Skin epidermis (tissue), 12 donors: ENCODE data around the gene PRPSAP2.
A peak's percentile ranks its signal among the peaks of the same experiment; 100 is the strongest.
"Not testable (repeated sequence)": the region's sequence is repeated elsewhere in the genome, so short reads cannot be mapped to it uniquely, and the experiment has no call there.

ENCODE experiments used
- H3K27ac ChIP-seq, 21 experiments: fragments of 200-600 bp; sonication (generic) in 11 of 21; one replicate each; pipeline ENCODE4 v1.5.0; 2020; ENCODE audit warnings: mild to moderate bottlenecking in 3 of 21, inconsistent platforms in 2 of 21, moderate library complexity in 2 of 21
- H3K4me3 ChIP-seq, 7 experiments: fragments of 200-600 bp; sonication (generic) in 2 of 7; one replicate each; pipeline ENCODE4 v1.5.0; 2020; ENCODE audit warnings: inconsistent platforms in 2 of 7, mild to moderate bottlenecking in 2 of 7, moderate library complexity in 1 of 7

Gene PRPSAP2

GRCh38 chr17:18857864-18858566, at the start of gene PRPSAP2:
TSS of gene PRPSAP2 (plus strand) at chr17:18858131. CDS start at chr17:18865834, 7,703 bp downstream.
- Histone ChIP-seq H3K27ac (peak within 1 kb of the TSS; percentile 82 to 99 (median 94)), H3K4me3 (peak within 1 kb of the TSS; percentile 77 to 100 (median 95))

- not testable (repeated sequence) for H3K4me3 ChIP-seq, H3K27ac ChIP-seq
Observed at GRCh38 chr17:18815924-18816323, 42.0 kb upstream of the PRPSAP2 start.

GRCh38 chr17:18816489-18817371, 41.2 kb upstream of the PRPSAP2 start:
- not testable (repeated sequence) for H3K4me3 ChIP-seq, H3K27ac ChIP-seq

- not testable (repeated sequence) for H3K4me3 ChIP-seq, H3K27ac ChIP-seq
Observed at GRCh38 chr17:18821430-18821829, 36.5 kb upstream of the PRPSAP2 start.

- H3K4me3 ChIP-seq, H3K27ac ChIP-seq: not testable (repeated sequence)
Observed at GRCh38 chr17:18827613-18828012, 30.3 kb upstream of the PRPSAP2 start.

GRCh38 chr17:18848501-18848900, 9.4 kb upstream of the PRPSAP2 start:
- no peak overlapping the region for H3K4me3 ChIP-seq
- no peak overlapping the region for H3K27ac ChIP-seq

GRCh38 chr17:18850679-18851078, 7.3 kb upstream of the PRPSAP2 start:
- H3K27ac ChIP-seq: peak overlapping the region in 12 of 21 experiments; percentile 17 to 69 (median 39)

GRCh38 chr17:18851201-18851600, 6.7 kb upstream of the PRPSAP2 start:
- Histone ChIP-seq H3K27ac (peak overlapping the region in 4 of 21 experiments; percentile 22 to 69 (median 46)), H3K4me3 (no peak overlapping the region)

More at GRCh38 chr17:18850679-18851078, 7.3 kb upstream of the PRPSAP2 start:
- no peak overlapping the region for H3K4me3 ChIP-seq

- no peak overlapping the region for H3K4me3 ChIP-seq
- no peak overlapping the region for H3K27ac ChIP-seq
Observed at GRCh38 chr17:18854956-18855355, 3.0 kb upstream of the PRPSAP2 start.

- H3K27ac ChIP-seq: peak overlapping the region in 20 of 21 experiments; percentile 12 to 80 (median 60)
- H3K4me3 ChIP-seq: peak overlapping the region; percentile 36 to 55 (median 42)
Observed at GRCh38 chr17:18855831-18856569, 1.9 kb upstream of the PRPSAP2 start.

- peak overlapping the region in 20 of 21 experiments; percentile 12 to 80 (median 60) for H3K27ac ChIP-seq
- H3K4me3 ChIP-seq: peak overlapping the region; percentile 36 to 55 (median 42)
Observed at GRCh38 chr17:18856570-18856915, 1.4 kb upstream of the PRPSAP2 start.

GRCh38 chr17:18858567-18859245, 775 bp downstream of the PRPSAP2 start:
- peak overlapping the region; percentile 77 to 100 (median 95) for H3K4me3 ChIP-seq

GRCh38 chr17:18859256-18859655, 1.3 kb downstream of the PRPSAP2 start:
- peak overlapping the region in 3 of 7 experiments; percentile 92 to 99 (median 95) for H3K4me3 ChIP-seq
- H3K27ac ChIP-seq: peak overlapping the region in 2 of 21 experiments; percentile 96 to 98

More at GRCh38 chr17:18858567-18859245, 775 bp downstream of the PRPSAP2 start:
- H3K27ac ChIP-seq: peak overlapping the region; percentile 82 to 99 (median 94)

GRCh38 chr17:18860161-18860972, 2.4 kb downstream of the PRPSAP2 start:
- no peak overlapping the region for H3K4me3 ChIP-seq

GRCh38 chr17:18862011-18862410, 4.1 kb downstream of the PRPSAP2 start:
- no peak overlapping the region for H3K27ac ChIP-seq
- H3K4me3 ChIP-seq: no peak overlapping the region

More at GRCh38 chr17:18860161-18860972, 2.4 kb downstream of the PRPSAP2 start:
- H3K27ac ChIP-seq: peak overlapping the region in 1 of 21 experiments; percentile 19

GRCh38 chr17:18864996-18865395, 7.1 kb downstream of the PRPSAP2 start:
- H3K27ac ChIP-seq, H3K4me3 ChIP-seq: not testable (repeated sequence)

- Histone ChIP-seq H3K27ac (no peak overlapping the region), H3K4me3 (no peak overlapping the region)
Observed at GRCh38 chr17:18866866-18867813, 9.2 kb downstream of the PRPSAP2 start.
